HFFc6 (cell line): ENCODE measurements around the gene PCDHGA2. TPM values are rescaled to one million over a fixed set of nuclear protein-coding genes. Genes with fewer than 3 reads are reported as not detected.

Source experiments
- DNase-seq: peaks from one replicate; pipeline ENCODE4 v3.0.0-alpha.2; 2018
- H3K27ac Mint-ChIP-seq: 2 replicates; pipeline ENCODE4 v1.8.0; 2020; ENCODE audit warnings: mild to moderate bottlenecking, mixed read lengths
- H3K27me3 Mint-ChIP-seq: 2 replicates; pipeline ENCODE4 v1.8.0; 2021; ENCODE audit warnings: mild to moderate bottlenecking, moderate library complexity, mixed read lengths; ENCODE audit not compliant: insufficient read depth
- H3K36me3 Mint-ChIP-seq: 2 replicates; pipeline ENCODE4 v1.8.0; 2021; ENCODE audit warnings: low read depth, mixed read lengths
- H3K4me1 Mint-ChIP-seq: 2 replicates; pipeline ENCODE4 v1.8.0; 2020; ENCODE audit warnings: low read depth, mixed read lengths
- H3K4me3 Mint-ChIP-seq: 2 replicates; pipeline ENCODE4 v1.8.0; 2020; ENCODE audit warnings: mild to moderate bottlenecking, moderate library complexity, mixed read lengths
- H3K9me3 Mint-ChIP-seq: 2 replicates; pipeline ENCODE4 v1.8.0; 2020; ENCODE audit warnings: mild to moderate bottlenecking, mixed read lengths
- CTCF ChIP-seq: fragments of 200-600 bp; sonication (generic); IDR thresholded peaks from 2 replicates; pipeline ENCODE4 v1.5.0; 2021; ENCODE audit warnings: antibody characterized with exemption, mild to moderate bottlenecking
- total RNA-seq, 6 experiments: library from RNA; stranded (reverse); fragmentation: NEBNext Ultra II Directional; extraction: Animal tissue kit (Norgen Biotek cat#: 25700); gene quantifications; 2 replicates in 1 of 6; 3 replicates in 5 of 6; pipeline ENCODE4 v1.2.3, GENCODE V29; 2021

PCDHGA2 gene
- total RNA-seq, 6 experiments from 2014 or later: 1.3 to 3.7 (median 1.5) TPM

- H3K36me3 Mint-ChIP-seq: peaks cover 64% of the 10 kb centered on the region
- H3K9me3 Mint-ChIP-seq: peaks cover 76% of the 10 kb centered on the region
- H3K27me3 Mint-ChIP-seq: peaks cover 23% of the 10 kb centered on the region
- H3K27ac Mint-ChIP-seq: no peak overlapping the region
- H3K4me3 Mint-ChIP-seq: peak overlapping the region; percentile 98
- DNase-seq: no peak
- no peak for TF ChIP-seq CTCF
- peaks cover 27% of the 10 kb centered on the region for H3K4me1 Mint-ChIP-seq
These were observed 19.4 kb upstream of the PCDHGA2 start for GRCh38 chr5:141319202-141319601.

- Mint-ChIP-seq H3K4me3 (peak overlapping the region; percentile 98), H3K27me3 (peaks cover 23% of the 10 kb centered on the region), H3K4me1 (peaks cover 27% of the 10 kb centered on the region), H3K36me3 (peaks cover 59% of the 10 kb centered on the region), H3K9me3 (peaks cover 72% of the 10 kb centered on the region), H3K27ac (peak overlapping the region; percentile 100)
- no peak for TF ChIP-seq CTCF
- no peak for DNase-seq
These were observed 18.9 kb upstream of the PCDHGA2 start for GRCh38 chr5:141319699-141320098.

- Mint-ChIP-seq H3K4me1 (peaks cover 25% of the 10 kb centered on the region), H3K9me3 (peaks cover 64% of the 10 kb centered on the region), H3K4me3 (peak within 1 kb of the TSS; percentile 98), H3K27ac (peak within 1 kb of the TSS; percentile 100), H3K27me3 (peaks cover 23% of the 10 kb centered on the region), H3K36me3 (peaks cover 51% of the 10 kb centered on the region)
- DNase-seq: peak; percentile 90
- TF ChIP-seq CTCF: peak; percentile 94
These were observed 18.1 kb upstream of the PCDHGA2 start, which contains the start of gene TAF7 for GRCh38 chr5:141320225-141321169. TAF7 (minus strand) TSS chr5:141320784; CDS start chr5:141320044, 740 bp downstream.

- H3K4me3 Mint-ChIP-seq: no peak overlapping the region
- peaks cover 15% of the 10 kb centered on the region for H3K27me3 Mint-ChIP-seq
- H3K27ac Mint-ChIP-seq: no peak overlapping the region
- H3K9me3 Mint-ChIP-seq: peaks cover 46% of the 10 kb centered on the region
- DNase-seq: no peak
- peaks cover 33% of the 10 kb centered on the region for H3K36me3 Mint-ChIP-seq
- no peak for TF ChIP-seq CTCF
- H3K4me1 Mint-ChIP-seq: peaks cover 35% of the 10 kb centered on the region
These were observed 16.3 kb upstream of the PCDHGA2 start for GRCh38 chr5:141322261-141322660.

GRCh38 chr5:141326088-141326854 lies 12.3 kb upstream of the PCDHGA2 start:
- peak; percentile 80 for TF ChIP-seq CTCF
- H3K27ac Mint-ChIP-seq: peak overlapping the region; percentile 92
- H3K36me3 Mint-ChIP-seq: peaks cover 6% of the 10 kb centered on the region
- peak overlapping the region; percentile 94 for H3K4me3 Mint-ChIP-seq
- H3K4me1 Mint-ChIP-seq: peaks cover 17% of the 10 kb centered on the region
- H3K9me3 Mint-ChIP-seq: peaks cover 13% of the 10 kb centered on the region; the same call in 1 of the 2 replicates
- peak; percentile 82 for DNase-seq
- H3K27me3 Mint-ChIP-seq: no peaks in the 10 kb centered on the region
